ENCODE measurements around the gene CHST9. TPM values are rescaled to one million over a fixed set of nuclear protein-coding genes. Genes with fewer than 3 reads are reported as not detected.

CHST9 gene
- polyA plus RNA-seq, 1 donor (not counting 4 experiments of a cell fraction or from before 2014, with no cell fraction given), result 0.07 TPM

DNA sequence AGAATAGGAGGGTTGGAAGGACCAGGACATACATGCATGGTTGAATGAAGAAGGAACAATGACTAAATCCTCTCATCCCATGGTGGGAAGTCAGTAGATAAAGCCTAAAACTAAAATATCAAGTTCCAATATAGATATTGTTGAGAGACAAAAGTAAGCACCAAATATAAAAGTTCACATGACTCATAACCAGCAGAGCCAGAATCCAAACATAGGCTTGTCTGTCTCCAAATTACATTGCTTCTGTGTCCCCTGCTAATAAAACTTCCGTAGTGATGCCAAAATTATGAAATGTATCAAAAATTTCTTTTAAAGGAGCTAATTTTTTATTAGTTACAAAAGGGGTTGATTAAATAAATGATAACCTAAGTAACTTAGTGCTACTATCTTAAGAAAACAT is 19.7 kb downstream of the CHST9 start:
- H2AFZ ChIP-seq (ENCODE audit: control insufficient read depth, low read length), result no peak overlapping the region
- dilution Hi-C loops (cut with MboI; ENCODE audit: extremely low pct_ligation_motif_present, low sequenced_read_pairs), result no loop called here
- H3K79me2 ChIP-seq (ENCODE audit: control insufficient read depth, insufficient read depth, low read length), result no peaks in the 10 kb centered on the region
- no peaks in the 10 kb centered on the region for H3K4me1 ChIP-seq (ENCODE audit: control insufficient read depth, extremely low read depth, insufficient read depth, low read length)
- H4K20me1 ChIP-seq (ENCODE audit: control insufficient read depth, extremely low read depth, insufficient read depth, low read length), result no peaks in the 10 kb centered on the region
- H3K9me3 ChIP-seq (ENCODE audit: control insufficient read depth, low read depth, low read length), result no peaks in the 10 kb centered on the region
- no peak for TF ChIP-seq EZH2 (IDR thresholded peaks at IDR 0.05; ENCODE audit: low read length)
- TF ChIP-seq, protein P1, sequence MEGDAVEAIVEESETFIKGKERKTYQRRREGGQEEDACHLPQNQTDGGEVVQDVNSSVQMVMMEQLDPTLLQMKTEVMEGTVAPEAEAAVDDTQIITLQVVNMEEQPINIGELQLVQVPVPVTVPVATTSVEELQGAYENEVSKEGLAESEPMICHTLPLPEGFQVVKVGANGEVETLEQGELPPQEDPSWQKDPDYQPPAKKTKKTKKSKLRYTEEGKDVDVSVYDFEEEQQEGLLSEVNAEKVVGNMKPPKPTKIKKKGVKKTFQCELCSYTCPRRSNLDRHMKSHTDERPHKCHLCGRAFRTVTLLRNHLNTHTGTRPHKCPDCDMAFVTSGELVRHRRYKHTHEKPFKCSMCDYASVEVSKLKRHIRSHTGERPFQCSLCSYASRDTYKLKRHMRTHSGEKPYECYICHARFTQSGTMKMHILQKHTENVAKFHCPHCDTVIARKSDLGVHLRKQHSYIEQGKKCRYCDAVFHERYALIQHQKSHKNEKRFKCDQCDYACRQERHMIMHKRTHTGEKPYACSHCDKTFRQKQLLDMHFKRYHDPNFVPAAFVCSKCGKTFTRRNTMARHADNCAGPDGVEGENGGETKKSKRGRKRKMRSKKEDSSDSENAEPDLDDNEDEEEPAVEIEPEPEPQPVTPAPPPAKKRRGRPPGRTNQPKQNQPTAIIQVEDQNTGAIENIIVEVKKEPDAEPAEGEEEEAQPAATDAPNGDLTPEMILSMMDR (optimal IDR thresholded peaks at IDR 0.05 in 1 of 3, IDR thresholded peaks at IDR 0.05 in 1 of 3, conservative IDR thresholded peaks at IDR 0.05 in 1 of 3; ENCODE audit: extremely low read depth in 1 of 3, insufficient read depth in 2 of 3, low read length in 3 of 3), result no peak
- no peaks in the 10 kb centered on the region for H3K27me3 ChIP-seq (ENCODE audit: control insufficient read depth, extremely low read depth, insufficient read depth, low read length)
- no peak overlapping the region for H3K4me2 ChIP-seq (ENCODE audit: control insufficient read depth, extremely low read depth, insufficient read depth, low read depth, low read length)
- FAIRE-seq (no peak), DNase-seq (ENCODE audit: low read depth, low spot score) (no peak)
- no peaks in the 10 kb centered on the region for H3K9me1 ChIP-seq (ENCODE audit: control insufficient read depth, extremely low read depth, insufficient read depth, low read length)
- H3K9ac ChIP-seq (ENCODE audit: control insufficient read depth, extremely low read depth, insufficient read depth, low read length), result no peak overlapping the region
- no peak overlapping the region for H3K4me3 ChIP-seq (ENCODE audit: control insufficient read depth in 2 of 3, extremely low read depth in 1 of 3, insufficient read depth in 2 of 3, low read depth in 1 of 3, low read length in 3 of 3)
- H3K27ac ChIP-seq (ENCODE audit: control insufficient read depth, insufficient read depth, low read length), result no peak overlapping the region
- no peaks in the 10 kb centered on the region for H3K36me3 ChIP-seq (ENCODE audit: control insufficient read depth in 2 of 2, extremely low read depth in 1 of 2, insufficient read depth in 2 of 2, low read length in 2 of 2)

DNA sequence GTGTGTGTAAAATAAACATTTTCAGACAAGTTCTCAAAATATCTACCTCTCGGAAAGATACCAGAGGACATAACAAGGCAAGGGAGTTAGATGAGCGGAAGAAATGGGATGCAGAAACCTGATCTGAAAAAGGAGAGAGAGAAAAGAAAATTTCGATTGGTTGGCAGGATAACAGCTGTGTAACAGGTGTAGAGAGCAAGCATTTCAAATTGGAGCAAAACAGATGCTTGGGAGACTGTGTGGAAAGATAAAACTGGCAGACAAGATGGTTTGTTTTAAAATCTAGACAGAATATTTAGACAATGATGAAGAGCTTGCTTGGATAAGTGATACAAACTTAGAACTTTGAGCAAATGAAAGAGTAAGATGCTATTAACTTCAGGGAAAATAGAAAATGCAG is 20.2 kb downstream of the CHST9 start:
- DNase-seq (ENCODE audit: low read depth, low spot score) (no peak), FAIRE-seq (no peak)
- Histone ChIP-seq H3K79me2 (ENCODE audit: control insufficient read depth, insufficient read depth, low read length) (no peaks in the 10 kb centered on the region), H3K9me1 (ENCODE audit: control insufficient read depth, extremely low read depth, insufficient read depth, low read length) (no peaks in the 10 kb centered on the region), H3K27me3 (ENCODE audit: control insufficient read depth, extremely low read depth, insufficient read depth, low read length) (no peaks in the 10 kb centered on the region), H3K9ac (ENCODE audit: control insufficient read depth, extremely low read depth, insufficient read depth, low read length) (no peak overlapping the region), H3K27ac (ENCODE audit: control insufficient read depth, insufficient read depth, low read length) (no peak overlapping the region), H3K4me1 (ENCODE audit: control insufficient read depth, extremely low read depth, insufficient read depth, low read length) (no peaks in the 10 kb centered on the region), H3K9me3 (ENCODE audit: control insufficient read depth, low read depth, low read length) (no peaks in the 10 kb centered on the region), H3K36me3 (ENCODE audit: control insufficient read depth in 2 of 2, extremely low read depth in 1 of 2, insufficient read depth in 2 of 2, low read length in 2 of 2) (no peaks in the 10 kb centered on the region), H3K4me2 (ENCODE audit: control insufficient read depth, extremely low read depth, insufficient read depth, low read depth, low read length) (no peak overlapping the region), H3K4me3 (ENCODE audit: control insufficient read depth in 2 of 3, extremely low read depth in 1 of 3, insufficient read depth in 2 of 3, low read depth in 1 of 3, low read length in 3 of 3) (no peak overlapping the region), H2AFZ (ENCODE audit: control insufficient read depth, low read length) (no peak overlapping the region), H4K20me1 (ENCODE audit: control insufficient read depth, extremely low read depth, insufficient read depth, low read length) (no peaks in the 10 kb centered on the region)
- dilution Hi-C loops (cut with MboI; ENCODE audit: extremely low pct_ligation_motif_present, low sequenced_read_pairs), result no loop called here
- no peak for TF ChIP-seq EZH2 (IDR thresholded peaks at IDR 0.05; ENCODE audit: low read length)
- TF ChIP-seq, protein P1 (optimal IDR thresholded peaks at IDR 0.05 in 1 of 3, IDR thresholded peaks at IDR 0.05 in 1 of 3, conservative IDR thresholded peaks at IDR 0.05 in 1 of 3; ENCODE audit: extremely low read depth in 1 of 3, insufficient read depth in 2 of 3, low read length in 3 of 3), result no peak

Data from keratinocyte (primary cell).